Ovary (tissue), 3 donors: ENCODE results near the gene MRPL2.

Experiments
- CTCF ChIP-seq, 3 donors: fragments of 450-650 bp in 2 of 3; fragments of 200-600 bp in 1 of 3; IDR thresholded peaks; one replicate each; pipeline versions ENCODE4 v1.5.1 to v1.8.0; 2016 to 2022; ENCODE audit warnings: antibody characterized with exemption in 3 of 3, mild to moderate bottlenecking in 1 of 3
- EP300 ChIP-seq: sonication (generic); formaldehyde crosslinking; IDR thresholded peaks from one replicate; pipeline ENCODE4 v1.6.1; 2017; ENCODE audit warnings: antibody characterized with exemption
- POLR2A ChIP-seq: fragments of 450-650 bp; IDR thresholded peaks from one replicate; pipeline ENCODE4 v1.6.1; 2017; ENCODE audit warnings: antibody characterized with exemption, mild to moderate bottlenecking, moderate library complexity
- donor health status: DM: no; HTN: no; CAD: no.

GRCh38 chr6:43006251-43006650, 53.0 kb downstream of the MRPL2 start:
- TF ChIP-seq POLR2A = no peak
- TF ChIP-seq CTCF (IDR thresholded peaks at IDR 0.05) = no peak
- no peak for TF ChIP-seq EP300
